Astrocyte (in vitro differentiated cells and primary cell): ENCODE data around the gene PLK2. TPM values are rescaled to one million over a fixed set of nuclear protein-coding genes. Genes with fewer than 3 reads are reported as not detected.

Experiments used
- DNase-seq: peaks from one replicate; pipeline ENCODE4 v3.0.0-alpha.2; 2010; ENCODE audit warnings: low read depth
- FAIRE-seq: peaks from 2 replicates; lab custom pipeline; 2011; peaks lifted over from hg19 to GRCh38; lab: Jason Lieb, UNC
- H2AFZ ChIP-seq: 2 replicates; pipeline ENCODE4 v1.6.0; 2012; ENCODE audit warnings: low read depth, low read length, inconsistent platforms
- H3K27ac ChIP-seq: 2 replicates; pipeline ENCODE4 v1.5.1; 2011; ENCODE audit warnings: low read depth, low read length, inconsistent platforms
- H3K27me3 ChIP-seq: 2 replicates; pipeline ENCODE4 v1.6.0; 2011; ENCODE audit warnings: low read length, inconsistent platforms; ENCODE audit not compliant: insufficient read depth
- H3K36me3 ChIP-seq: 2 replicates; pipeline ENCODE4 v1.5.1; 2011; ENCODE audit warnings: low read length, inconsistent platforms; ENCODE audit not compliant: insufficient read depth
- H3K4me1 ChIP-seq: 2 replicates; pipeline ENCODE4 v1.5.1; 2011; ENCODE audit warnings: low read length, inconsistent platforms; ENCODE audit not compliant: insufficient read depth
- H3K4me2 ChIP-seq: 2 replicates; pipeline ENCODE4 v1.6.0; 2012; ENCODE audit warnings: low read length, inconsistent platforms
- H3K4me3 ChIP-seq: 2 replicates; pipeline ENCODE4 v1.5.1; 2011; ENCODE audit warnings: low read depth, mild to moderate bottlenecking, low read length, inconsistent platforms; ENCODE audit not compliant: insufficient read depth
- H3K79me2 ChIP-seq: 2 replicates; pipeline ENCODE4 v1.6.0; 2012; ENCODE audit warnings: mild to moderate bottlenecking, low read length, inconsistent platforms; ENCODE audit not compliant: insufficient read depth
- H3K9ac ChIP-seq: 2 replicates; pipeline ENCODE4 v1.6.0; 2012; ENCODE audit warnings: mild to moderate bottlenecking, low read length, inconsistent platforms
- H3K9me3 ChIP-seq: 2 replicates; pipeline ENCODE4 v1.5.1; 2012; ENCODE audit warnings: low read depth, mild to moderate bottlenecking, low read length, inconsistent platforms; ENCODE audit not compliant: insufficient read depth
- H4K20me1 ChIP-seq: 2 replicates; pipeline ENCODE4 v1.6.0; 2012; ENCODE audit warnings: low read length, inconsistent platforms; ENCODE audit not compliant: insufficient read depth
- H3K27ac Mint-ChIP-seq: one replicate; pipeline ENCODE4 v1.8.0; 2021; ENCODE audit warnings: mild to moderate bottlenecking, mixed read lengths; ENCODE audit not compliant: unreplicated experiment
- H3K27me3 Mint-ChIP-seq: one replicate; pipeline ENCODE4 v1.8.0; 2021; ENCODE audit warnings: low read depth, mixed read lengths; ENCODE audit not compliant: unreplicated experiment
- H3K36me3 Mint-ChIP-seq: one replicate; pipeline ENCODE4 v1.8.0; 2021; ENCODE audit warnings: low read depth, mixed read lengths; ENCODE audit not compliant: unreplicated experiment
- H3K4me1 Mint-ChIP-seq: one replicate; pipeline ENCODE4 v1.8.0; 2021; ENCODE audit warnings: low read depth, mixed read lengths; ENCODE audit not compliant: unreplicated experiment
- H3K4me3 Mint-ChIP-seq: one replicate; pipeline ENCODE4 v1.8.0; 2021; ENCODE audit warnings: mild to moderate bottlenecking, moderate library complexity, mixed read lengths; ENCODE audit not compliant: unreplicated experiment
- H3K9me3 Mint-ChIP-seq: one replicate; pipeline ENCODE4 v1.8.0; 2021; ENCODE audit warnings: mild to moderate bottlenecking, mixed read lengths; ENCODE audit not compliant: unreplicated experiment
- EZH2 ChIP-seq: IDR thresholded peaks from 2 replicates; pipeline ENCODE4 v1.6.1; 2012; ENCODE audit warnings: mild to moderate bottlenecking, low read length, inconsistent platforms; ENCODE audit not compliant: insufficient read depth
- total RNA-seq: library from RNA; stranded (reverse); gene quantifications from 2 replicates; pipeline ENCODE4 v1.2.1, GENCODE V29; 2021
- TF ChIP-seq, protein P1 (sequence below): IDR thresholded peaks from 2 replicates; pipeline ENCODE4 v1.5.1; 2011; ENCODE audit warnings: low read depth, mild to moderate bottlenecking, inconsistent platforms, low read length, moderate library complexity; ENCODE audit not compliant: insufficient read depth

PLK2 gene
- total RNA-seq, 1 donor from 2014 or later = 368 TPM

GRCh38 chr5:58497386-58497785, 37.5 kb upstream of the PLK2 start:
- TF ChIP-seq EZH2 = no peak
- TF ChIP-seq, protein P1, sequence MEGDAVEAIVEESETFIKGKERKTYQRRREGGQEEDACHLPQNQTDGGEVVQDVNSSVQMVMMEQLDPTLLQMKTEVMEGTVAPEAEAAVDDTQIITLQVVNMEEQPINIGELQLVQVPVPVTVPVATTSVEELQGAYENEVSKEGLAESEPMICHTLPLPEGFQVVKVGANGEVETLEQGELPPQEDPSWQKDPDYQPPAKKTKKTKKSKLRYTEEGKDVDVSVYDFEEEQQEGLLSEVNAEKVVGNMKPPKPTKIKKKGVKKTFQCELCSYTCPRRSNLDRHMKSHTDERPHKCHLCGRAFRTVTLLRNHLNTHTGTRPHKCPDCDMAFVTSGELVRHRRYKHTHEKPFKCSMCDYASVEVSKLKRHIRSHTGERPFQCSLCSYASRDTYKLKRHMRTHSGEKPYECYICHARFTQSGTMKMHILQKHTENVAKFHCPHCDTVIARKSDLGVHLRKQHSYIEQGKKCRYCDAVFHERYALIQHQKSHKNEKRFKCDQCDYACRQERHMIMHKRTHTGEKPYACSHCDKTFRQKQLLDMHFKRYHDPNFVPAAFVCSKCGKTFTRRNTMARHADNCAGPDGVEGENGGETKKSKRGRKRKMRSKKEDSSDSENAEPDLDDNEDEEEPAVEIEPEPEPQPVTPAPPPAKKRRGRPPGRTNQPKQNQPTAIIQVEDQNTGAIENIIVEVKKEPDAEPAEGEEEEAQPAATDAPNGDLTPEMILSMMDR = no peak
- no peaks in the 10 kb centered on the region for H3K79me2 ChIP-seq
- H3K4me2 ChIP-seq = no peak overlapping the region
- H3K36me3 ChIP-seq = no peaks in the 10 kb centered on the region
- DNase-seq (no peak), FAIRE-seq (no peak)
- no peak overlapping the region for H3K9ac ChIP-seq
- no peaks in the 10 kb centered on the region for H4K20me1 ChIP-seq
- no peak overlapping the region for H3K4me3 ChIP-seq
- H3K4me3 Mint-ChIP-seq = no peak overlapping the region
- H3K36me3 Mint-ChIP-seq = no peaks in the 10 kb centered on the region
- no peaks in the 10 kb centered on the region for H3K9me3 ChIP-seq
- no peak overlapping the region for H3K27ac ChIP-seq
- H3K27ac Mint-ChIP-seq = no peak overlapping the region
- peaks cover 1% of the 10 kb centered on the region for H3K4me1 Mint-ChIP-seq
- H3K9me3 Mint-ChIP-seq = no peaks in the 10 kb centered on the region
- H3K4me1 ChIP-seq = no peaks in the 10 kb centered on the region
- H3K27me3 ChIP-seq = no peaks in the 10 kb centered on the region
- H3K27me3 Mint-ChIP-seq = no peaks in the 10 kb centered on the region
- H2AFZ ChIP-seq = no peak overlapping the region

- no peak overlapping the region for H3K4me2 ChIP-seq
- no peak for DNase-seq
- no peaks in the 10 kb centered on the region for H3K4me1 ChIP-seq
- no peak overlapping the region for H3K4me3 Mint-ChIP-seq
- TF ChIP-seq, protein P1 = peak; percentile 17
- TF ChIP-seq EZH2 = no peak
- FAIRE-seq = no peak
- no peaks in the 10 kb centered on the region for H3K36me3 Mint-ChIP-seq
- H3K27ac ChIP-seq = no peak overlapping the region
- H3K36me3 ChIP-seq = no peaks in the 10 kb centered on the region
- no peaks in the 10 kb centered on the region for H4K20me1 ChIP-seq
- no peaks in the 10 kb centered on the region for H3K9me3 Mint-ChIP-seq
- no peaks in the 10 kb centered on the region for H3K79me2 ChIP-seq
- no peaks in the 10 kb centered on the region for H3K9me3 ChIP-seq
- H3K9ac ChIP-seq = no peak overlapping the region
- no peak overlapping the region for H3K27ac Mint-ChIP-seq
- H3K4me1 Mint-ChIP-seq = no peaks in the 10 kb centered on the region
- no peaks in the 10 kb centered on the region for H3K27me3 ChIP-seq
- H3K27me3 Mint-ChIP-seq = no peaks in the 10 kb centered on the region
- H3K4me3 ChIP-seq = no peak overlapping the region
- no peak overlapping the region for H2AFZ ChIP-seq
These were observed 36.6 kb upstream of the PLK2 start for GRCh38 chr5:58496488-58496887.

DNA sequence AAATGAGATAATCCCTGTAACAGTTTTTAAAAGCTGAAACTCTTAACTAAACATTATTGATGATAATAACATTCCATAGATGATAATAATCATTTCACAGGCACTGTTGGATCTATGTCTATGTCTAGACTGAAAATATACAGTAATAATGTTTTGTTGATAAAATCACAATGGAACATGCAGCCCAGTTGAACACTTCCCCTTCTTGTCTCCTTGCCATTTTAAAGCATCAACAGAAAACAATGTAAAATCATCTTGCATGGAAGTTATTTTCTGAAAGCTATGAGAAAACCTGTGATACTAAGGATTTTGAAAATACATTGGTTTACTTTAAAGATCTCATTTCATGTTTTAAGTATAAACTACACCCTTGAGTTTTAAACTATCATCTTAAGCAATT, 33.3 kb upstream of the PLK2 start:
- FAIRE-seq (no peak), DNase-seq (no peak)
- H3K4me2 ChIP-seq = no peak overlapping the region
- no peaks in the 10 kb centered on the region for H3K36me3 ChIP-seq
- no peak overlapping the region for H3K4me3 ChIP-seq
- no peak overlapping the region for H3K4me3 Mint-ChIP-seq
- no peak overlapping the region for H2AFZ ChIP-seq
- H3K27ac ChIP-seq = no peak overlapping the region
- no peak overlapping the region for H3K9ac ChIP-seq
- H3K4me1 ChIP-seq = no peaks in the 10 kb centered on the region
- no peaks in the 10 kb centered on the region for H3K9me3 Mint-ChIP-seq
- no peaks in the 10 kb centered on the region for H3K27me3 Mint-ChIP-seq
- H4K20me1 ChIP-seq = no peaks in the 10 kb centered on the region
- H3K36me3 Mint-ChIP-seq = no peaks in the 10 kb centered on the region
- H3K27me3 ChIP-seq = no peaks in the 10 kb centered on the region
- no peaks in the 10 kb centered on the region for H3K79me2 ChIP-seq
- H3K4me1 Mint-ChIP-seq = no peaks in the 10 kb centered on the region
- H3K9me3 ChIP-seq = no peaks in the 10 kb centered on the region
- H3K27ac Mint-ChIP-seq = no peak overlapping the region
- TF ChIP-seq EZH2 = no peak
- TF ChIP-seq, protein P1 = no peak
